Measurements from ENCODE around the gene UPP1. TPM values are rescaled to one million over a fixed set of nuclear protein-coding genes. Genes with fewer than 3 reads are reported as not detected.
A peak's percentile ranks its signal among the peaks of the same experiment; 100 is the strongest.

Gene UPP1
- total and polyA plus RNA-seq, 2 of the 13 experiments (the other 11 are each of a cell fraction or from before 2014, with no cell fraction given), result 5.7 to 9.8 TPM

DNA sequence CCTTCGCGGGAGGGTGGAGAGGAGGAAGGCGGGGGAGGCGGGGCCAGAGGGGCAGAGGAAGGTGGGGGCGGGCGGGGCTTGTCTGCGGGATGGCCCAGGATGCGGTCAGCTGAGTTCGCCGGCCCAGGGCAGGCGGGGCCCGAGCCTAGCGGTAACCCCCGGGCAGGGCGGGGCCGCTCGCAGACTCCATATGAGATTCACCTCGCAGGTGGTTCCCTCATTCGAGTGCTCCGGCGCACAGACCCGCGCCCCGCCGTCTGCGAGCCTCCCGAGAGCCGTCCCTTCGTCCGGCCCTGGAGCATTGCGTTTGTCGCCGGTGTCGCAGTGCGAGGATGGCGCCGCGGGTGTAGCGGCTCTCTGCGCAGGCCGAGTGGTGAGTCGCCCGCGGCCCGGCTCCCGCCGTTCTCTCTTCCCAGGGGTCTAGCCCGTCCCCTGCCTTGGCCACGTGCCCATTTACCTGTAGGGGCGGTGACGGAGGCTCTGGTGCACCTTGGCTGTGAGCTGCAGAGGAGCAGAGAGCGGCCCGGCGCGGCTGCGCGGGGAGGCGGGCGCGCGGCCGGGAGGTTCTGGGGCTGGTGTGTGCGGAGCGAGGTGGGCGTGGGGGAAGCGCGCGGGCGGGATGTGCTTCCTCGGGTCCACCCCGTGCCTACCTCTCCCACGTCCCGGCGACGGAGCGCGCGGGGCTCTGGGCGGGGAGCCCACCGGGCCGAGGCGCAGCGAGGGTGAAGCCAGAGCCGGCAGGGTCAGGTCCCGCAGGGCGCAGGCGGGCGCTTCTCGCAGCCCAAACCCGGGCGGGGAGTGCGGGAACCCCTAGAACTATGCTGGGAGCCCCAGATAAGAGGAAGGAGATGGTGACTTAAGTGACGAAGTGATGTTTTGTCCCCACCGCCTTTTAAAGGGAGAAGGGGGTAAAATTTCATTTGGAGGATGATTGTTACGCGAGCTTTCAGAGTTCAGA lies at the start of gene UPP1 (continued):
- peak; percentile 71 for TF ChIP-seq ZNF687 (CRISPR knock-in tag; IDR thresholded peaks at IDR 0.05)
- TF ChIP-seq RBM39 (IDR thresholded peaks at IDR 0.05; ENCODE audit: low read depth, low read length, poor library complexity, severe bottlenecking), result no peak
- TF ChIP-seq ZNF644 (CRISPR knock-in tag; IDR thresholded peaks at IDR 0.05; ENCODE audit: low read depth), result no peak
- no peak; the same call in 1 of the 2 replicates for TF ChIP-seq HNF1B (CRISPR knock-in tag; IDR thresholded peaks at IDR 0.05)
- 0 out of 2 replicates have a peak, but pooled peaks have one; percentile 85 for TF ChIP-seq PRMT3 (CRISPR knock-in tag; IDR thresholded peaks at IDR 0.05; ENCODE audit: borderline replicate concordance, low read depth)
- TF ChIP-seq PHB2 (IDR thresholded peaks at IDR 0.05; ENCODE audit: partially characterized antibody), result no peak

Data from HepG2 (cell line).